Hindlimb muscle (tissue), 1 donor: ENCODE results near the gene ZSCAN26. TPM values are rescaled to one million over a fixed set of nuclear protein-coding genes. Genes with fewer than 3 reads are reported as not detected.

Experiments
- DNase-seq: peaks from one replicate; pipeline ENCODE4 v3.0.0-alpha.2; 2013
- polyA plus RNA-seq: library from polyadenylated mRNA; unstranded; fragments of 120-200 nt; gene quantifications from one replicate; pipeline ENCODE4 v1.2.1, GENCODE V29; 2013; ENCODE audit not compliant: insufficient read length

Gene ZSCAN26
- polyA plus RNA-seq, 1 donor: 16.9 TPM

- no peak for DNase-seq
Measured at GRCh38 chr6:28323813-28324424, 57.0 kb downstream of the ZSCAN26 start.

DNA sequence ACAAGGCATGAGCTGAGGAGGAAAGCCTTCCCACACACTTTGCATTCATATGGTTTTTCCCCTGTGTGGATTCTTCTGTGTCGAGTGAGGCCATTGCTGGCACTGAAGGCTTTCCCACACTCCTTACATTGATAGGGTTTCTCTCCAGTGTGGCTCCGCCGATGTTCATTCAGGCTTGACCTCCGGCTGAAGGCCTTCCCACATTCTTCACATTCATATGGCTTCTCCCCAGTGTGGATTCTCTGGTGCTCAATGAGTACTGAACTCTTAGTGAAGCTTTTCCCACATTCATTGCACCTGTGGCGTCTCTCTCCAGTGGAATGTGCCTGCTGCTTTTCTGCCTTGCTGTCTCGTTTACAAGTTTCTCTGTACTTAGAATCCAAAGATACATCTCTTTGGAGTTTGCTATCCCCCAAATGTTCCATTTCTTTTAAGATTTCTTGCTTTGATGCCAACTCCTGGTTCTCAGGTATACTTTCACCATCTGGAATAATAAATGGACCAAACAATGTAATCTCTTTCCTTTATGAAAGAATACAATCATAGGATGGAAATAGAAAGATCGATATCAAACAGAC is 59.5 kb downstream of the ZSCAN26 start:
- DNase-seq: no peak

Other genes starting within 250 kb of the ZSCAN26 start
- 0.56 TPM for gene ZNF165, start 186.6 kb upstream of the ZSCAN26 start, polyA plus RNA-seq
- gene ZSCAN16, start 142.5 kb upstream of the ZSCAN26 start, polyA plus RNA-seq: 4.0 TPM
- gene ZKSCAN8, start 125.3 kb upstream of the ZSCAN26 start, polyA plus RNA-seq: 22.1 TPM
- gene ZSCAN9, start 41.9 kb upstream of the ZSCAN26 start, polyA plus RNA-seq: 19.6 TPM
- gene ZKSCAN4, start 14.9 kb upstream of the ZSCAN26 start, polyA plus RNA-seq: 6.1 TPM
- gene NKAPL, start 7.8 kb upstream of the ZSCAN26 start, polyA plus RNA-seq: 1.2 TPM
- 6.0 TPM for gene PGBD1, start 14.4 kb downstream of the ZSCAN26 start, polyA plus RNA-seq
- gene ZSCAN31, start 69.0 kb downstream of the ZSCAN26 start, polyA plus RNA-seq: 6.9 TPM
- 7.7 TPM for gene ZKSCAN3, start 82.8 kb downstream of the ZSCAN26 start, polyA plus RNA-seq
- 6.1 TPM for gene ZSCAN12, start 132.6 kb downstream of the ZSCAN26 start, polyA plus RNA-seq
- 6.7 TPM for gene ZSCAN23, start 176.3 kb downstream of the ZSCAN26 start, polyA plus RNA-seq
- not detected for gene GPX6, start 248.7 kb downstream of the ZSCAN26 start, polyA plus RNA-seq